SK-N-SH treated with all-trans-retinoic acid at 6 μM for 48 hours (cell line): ENCODE data around the gene SUPT3H.

Experiments
- ARNTL ChIP-seq: fragments of 450-650 bp; formaldehyde crosslinking; IDR thresholded peaks from 2 replicates; pipeline ENCODE4 v1.5.0; 2020; ENCODE audit warnings: low read depth, mild to moderate bottlenecking, moderate library complexity, borderline replicate concordance
- BACH2 ChIP-seq: fragments of 250-450 bp; sonication (Bioruptor Pico); IDR thresholded peaks from 2 replicates; pipeline ENCODE4 v1.9.0; 2021; ENCODE audit warnings: mild to moderate bottlenecking, borderline replicate concordance
- CSDC2 ChIP-seq: fragments of 250-450 bp; sonication (Bioruptor Pico); IDR thresholded peaks from 2 replicates; pipeline ENCODE4 v1.5.0; 2020; ENCODE audit warnings: mild to moderate bottlenecking, moderate library complexity
- ESRRG ChIP-seq: fragments of 250-450 bp; sonication (Bioruptor Pico); IDR thresholded peaks from 2 replicates; pipeline ENCODE4 v1.6.1; 2021; ENCODE audit warnings: mild to moderate bottlenecking
- GLIS3 ChIP-seq: fragments of 250-450 bp; sonication (Bioruptor Pico); IDR thresholded peaks from 2 replicates; pipeline ENCODE4 v1.5.0; 2020; ENCODE audit warnings: mild to moderate bottlenecking, moderate library complexity
- RARB ChIP-seq: fragments of 250-450 bp; sonication (Bioruptor Pico); IDR thresholded peaks from 2 replicates; pipeline ENCODE4 v1.8.0; 2021; ENCODE audit warnings: mild to moderate bottlenecking, moderate library complexity
- TOX ChIP-seq: fragments of 250-450 bp; sonication (Bioruptor Pico); IDR thresholded peaks from 2 replicates; pipeline ENCODE4 v1.8.0; 2021; ENCODE audit warnings: mild to moderate bottlenecking, moderate library complexity, borderline replicate concordance
- ZFP3 ChIP-seq: fragments of 250-450 bp; sonication (Bioruptor Pico); IDR thresholded peaks from 2 replicates; pipeline ENCODE4 v1.5.0; 2020; ENCODE audit warnings: mild to moderate bottlenecking, moderate library complexity
- ZFP30 ChIP-seq: fragments of 450-650 bp; formaldehyde crosslinking; IDR thresholded peaks from 2 replicates; pipeline ENCODE4 v1.5.0; 2022; ENCODE audit warnings: mild to moderate bottlenecking, moderate library complexity
- TF ChIP-seq, protein P1 (sequence below): fragments of 250-450 bp; sonication (Bioruptor Pico); IDR thresholded peaks from 2 replicates; pipeline ENCODE4 v1.8.0; 2020; ENCODE audit warnings: mild to moderate bottlenecking, moderate library complexity, borderline replicate concordance
- TF ChIP-seq, protein P2 (sequence below): fragments of 250-450 bp; sonication (Bioruptor Pico); IDR thresholded peaks from 2 replicates; pipeline ENCODE4 v1.8.0; 2021; ENCODE audit warnings: low read depth, mild to moderate bottlenecking, moderate library complexity, borderline replicate concordance

DNA sequence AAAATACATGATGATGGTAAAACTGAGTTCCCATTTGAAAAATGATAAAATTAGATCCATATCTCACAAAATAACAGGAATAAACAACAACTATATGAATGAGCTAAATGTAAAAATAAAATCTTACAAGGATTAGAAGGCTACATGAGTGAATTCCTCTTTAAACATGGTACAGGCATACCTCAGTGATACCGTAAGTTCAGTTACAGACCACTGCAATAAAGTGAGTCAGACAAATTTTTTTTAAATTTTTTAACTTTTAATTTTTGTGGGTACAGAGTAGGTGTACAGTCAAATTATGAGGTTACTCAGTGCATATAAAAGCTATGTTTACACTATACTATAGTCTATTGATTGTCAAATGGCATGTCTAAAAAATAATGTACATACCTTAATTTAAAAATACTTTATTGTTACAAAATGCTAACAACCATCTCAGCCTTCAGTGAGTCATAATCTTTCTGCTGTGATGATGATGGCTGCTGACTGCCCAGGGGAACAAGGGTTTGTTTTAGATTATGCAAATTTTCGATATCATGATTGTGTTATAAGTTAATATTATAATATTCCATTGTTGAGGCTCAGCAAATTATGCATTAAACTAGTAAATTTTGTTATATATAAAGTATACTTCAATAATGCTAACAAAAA, 272.4 kb downstream of the SUPT3H start:
- TF ChIP-seq ESRRG (CRISPR knock-in tag), result no peak
- TF ChIP-seq GLIS3, result no peak
- no peak for TF ChIP-seq CSDC2
- TF ChIP-seq ARNTL, result no peak
- TF ChIP-seq, protein P1, sequence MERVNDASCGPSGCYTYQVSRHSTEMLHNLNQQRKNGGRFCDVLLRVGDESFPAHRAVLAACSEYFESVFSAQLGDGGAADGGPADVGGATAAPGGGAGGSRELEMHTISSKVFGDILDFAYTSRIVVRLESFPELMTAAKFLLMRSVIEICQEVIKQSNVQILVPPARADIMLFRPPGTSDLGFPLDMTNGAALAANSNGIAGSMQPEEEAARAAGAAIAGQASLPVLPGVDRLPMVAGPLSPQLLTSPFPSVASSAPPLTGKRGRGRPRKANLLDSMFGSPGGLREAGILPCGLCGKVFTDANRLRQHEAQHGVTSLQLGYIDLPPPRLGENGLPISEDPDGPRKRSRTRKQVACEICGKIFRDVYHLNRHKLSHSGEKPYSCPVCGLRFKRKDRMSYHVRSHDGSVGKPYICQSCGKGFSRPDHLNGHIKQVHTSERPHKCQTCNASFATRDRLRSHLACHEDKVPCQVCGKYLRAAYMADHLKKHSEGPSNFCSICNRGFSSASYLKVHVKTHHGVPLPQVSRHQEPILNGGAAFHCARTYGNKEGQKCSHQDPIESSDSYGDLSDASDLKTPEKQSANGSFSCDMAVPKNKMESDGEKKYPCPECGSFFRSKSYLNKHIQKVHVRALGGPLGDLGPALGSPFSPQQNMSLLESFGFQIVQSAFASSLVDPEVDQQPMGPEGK (CRISPR knock-in tag), result no peak
- no peak for TF ChIP-seq TOX (CRISPR knock-in tag)
- no peak for TF ChIP-seq RARB (CRISPR knock-in tag)
- no peak for TF ChIP-seq ZFP30
- TF ChIP-seq, protein P2, sequence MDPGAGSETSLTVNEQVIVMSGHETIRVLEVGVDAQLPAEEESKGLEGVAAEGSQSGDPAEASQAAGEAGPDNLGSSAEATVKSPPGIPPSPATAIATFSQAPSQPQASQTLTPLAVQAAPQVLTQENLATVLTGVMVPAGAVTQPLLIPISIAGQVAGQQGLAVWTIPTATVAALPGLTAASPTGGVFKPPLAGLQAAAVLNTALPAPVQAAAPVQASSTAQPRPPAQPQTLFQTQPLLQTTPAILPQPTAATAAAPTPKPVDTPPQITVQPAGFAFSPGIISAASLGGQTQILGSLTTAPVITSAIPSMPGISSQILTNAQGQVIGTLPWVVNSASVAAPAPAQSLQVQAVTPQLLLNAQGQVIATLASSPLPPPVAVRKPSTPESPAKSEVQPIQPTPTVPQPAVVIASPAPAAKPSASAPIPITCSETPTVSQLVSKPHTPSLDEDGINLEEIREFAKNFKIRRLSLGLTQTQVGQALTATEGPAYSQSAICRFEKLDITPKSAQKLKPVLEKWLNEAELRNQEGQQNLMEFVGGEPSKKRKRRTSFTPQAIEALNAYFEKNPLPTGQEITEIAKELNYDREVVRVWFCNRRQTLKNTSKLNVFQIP (CRISPR knock-in tag), result no peak
- no peak for TF ChIP-seq BACH2 (CRISPR knock-in tag)
- no peak for TF ChIP-seq ZFP3 (CRISPR knock-in tag)
